Upper lobe of left lung (tissue), 4 donors: ENCODE measurements around the gene ERFE.

Experiments
- EP300 ChIP-seq, 4 donors: sonication (generic); formaldehyde crosslinking; IDR thresholded peaks; one replicate each; pipeline ENCODE4 v1.5.1; 2017; ENCODE audit warnings: antibody characterized with exemption in 4 of 4, control low read depth in 2 of 4
- POLR2A ChIP-seq, 4 donors: fragments of 450-650 bp; IDR thresholded peaks; one replicate each; pipeline ENCODE4 v1.5.1; 2016 to 2017; ENCODE audit warnings: antibody characterized with exemption in 4 of 4, mild to moderate bottlenecking in 2 of 4

DNA sequence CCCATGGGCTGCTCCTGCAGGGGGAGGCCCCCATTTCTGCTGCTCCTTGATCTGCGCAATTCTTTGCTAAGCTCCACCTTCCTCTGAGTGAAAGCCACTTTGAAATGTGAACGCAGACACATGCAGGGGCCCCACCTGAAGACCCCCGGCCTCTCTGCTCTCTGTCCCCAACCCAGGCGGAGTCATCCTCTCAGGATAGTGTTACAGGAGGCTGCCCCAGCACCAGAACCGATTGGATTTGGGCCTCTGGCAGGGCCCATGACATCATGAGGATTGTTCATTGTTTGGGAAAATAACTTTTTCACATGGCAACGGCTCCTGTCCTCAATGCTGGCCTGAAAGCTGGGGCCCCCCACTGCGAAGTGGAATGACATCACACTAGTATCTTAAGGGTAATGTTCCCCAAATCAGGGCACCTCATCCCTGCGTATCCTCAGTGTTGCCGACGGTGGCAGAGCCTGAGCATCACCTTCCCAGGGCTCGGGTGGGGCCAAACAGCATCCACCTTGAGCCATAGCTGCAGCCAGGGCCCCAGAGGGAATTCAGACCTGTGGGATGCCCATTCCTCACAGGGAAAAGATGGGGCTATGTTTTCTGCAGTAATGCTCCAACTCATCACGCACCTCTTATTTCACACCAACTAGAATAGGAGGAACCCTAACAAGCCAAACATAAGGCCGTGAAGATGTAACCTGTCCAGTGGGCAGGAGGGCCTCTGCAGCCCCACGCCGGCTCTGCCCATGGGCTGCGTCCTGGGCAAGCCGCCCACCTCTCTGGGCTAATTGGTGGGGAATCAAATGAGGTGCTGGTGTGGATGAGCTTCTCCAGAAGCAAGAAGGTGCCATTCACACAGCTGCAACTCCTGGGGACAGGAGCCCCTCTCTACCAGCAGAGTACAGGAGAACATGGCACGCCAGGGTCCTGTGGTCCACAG is 2.7 kb upstream of the ERFE start:
- no peak for TF ChIP-seq POLR2A (IDR thresholded peaks at IDR 0.05)
- TF ChIP-seq EP300 (IDR thresholded peaks at IDR 0.05) = no peak
